Measurements from ENCODE around the gene ZNF112. TPM values are rescaled to one million over a fixed set of nuclear protein-coding genes. Genes with fewer than 3 reads are reported as not detected.

Gene ZNF112
- polyA plus RNA-seq, 1 donor (not counting 4 experiments of a cell fraction or from before 2014, with no cell fraction given) = 4.6 TPM

DNA sequence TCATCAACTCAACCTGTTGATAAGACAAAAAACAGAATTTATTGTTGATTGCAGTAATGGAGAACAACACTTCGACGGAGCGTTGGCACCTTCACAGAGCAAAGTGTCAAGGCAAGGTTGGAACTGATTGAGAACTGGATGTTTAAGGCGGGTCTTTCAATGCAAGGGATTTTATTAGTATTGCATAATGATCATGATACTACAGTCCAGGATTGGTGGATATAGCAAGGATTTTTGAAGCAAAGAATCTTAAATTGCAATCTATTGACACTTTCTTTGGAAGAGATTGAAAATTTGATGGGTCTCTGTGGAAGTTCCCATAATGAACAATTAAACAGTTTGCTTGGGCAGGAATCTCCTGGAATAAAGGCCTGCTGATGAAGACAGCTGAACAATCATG, 51.0 kb downstream of the ZNF112 start:
- no peaks in the 10 kb centered on the region for H3K9me3 ChIP-seq (ENCODE audit: control insufficient read depth, low read depth, low read length)
- peaks cover 7% of the 10 kb centered on the region for H3K4me1 ChIP-seq (ENCODE audit: control insufficient read depth, extremely low read depth, insufficient read depth, low read length)
- FAIRE-seq = no peak
- H3K79me2 ChIP-seq (ENCODE audit: control insufficient read depth, insufficient read depth, low read length) = peaks cover 2% of the 10 kb centered on the region
- H3K27ac ChIP-seq (ENCODE audit: control insufficient read depth, insufficient read depth, low read length) = no peak overlapping the region
- H3K9me1 ChIP-seq (ENCODE audit: control insufficient read depth, extremely low read depth, insufficient read depth, low read length) = no peaks in the 10 kb centered on the region
- no peak for DNase-seq (ENCODE audit: low read depth, low spot score)
- H3K4me2 ChIP-seq (ENCODE audit: control insufficient read depth, extremely low read depth, insufficient read depth, low read depth, low read length) = peak overlapping the region; percentile 91
- no peak overlapping the region for H3K4me3 ChIP-seq (ENCODE audit: control insufficient read depth in 2 of 3, extremely low read depth in 1 of 3, insufficient read depth in 2 of 3, low read depth in 1 of 3, low read length in 3 of 3)
- H4K20me1 ChIP-seq (ENCODE audit: control insufficient read depth, extremely low read depth, insufficient read depth, low read length) = no peaks in the 10 kb centered on the region
- dilution Hi-C loops (cut with MboI; ENCODE audit: extremely low pct_ligation_motif_present, low sequenced_read_pairs) = no loop called here
- peak overlapping the region; percentile 32 for H2AFZ ChIP-seq (ENCODE audit: control insufficient read depth, low read length)
- no peak overlapping the region for H3K9ac ChIP-seq (ENCODE audit: control insufficient read depth, extremely low read depth, insufficient read depth, low read length)
- TF ChIP-seq, protein P1, sequence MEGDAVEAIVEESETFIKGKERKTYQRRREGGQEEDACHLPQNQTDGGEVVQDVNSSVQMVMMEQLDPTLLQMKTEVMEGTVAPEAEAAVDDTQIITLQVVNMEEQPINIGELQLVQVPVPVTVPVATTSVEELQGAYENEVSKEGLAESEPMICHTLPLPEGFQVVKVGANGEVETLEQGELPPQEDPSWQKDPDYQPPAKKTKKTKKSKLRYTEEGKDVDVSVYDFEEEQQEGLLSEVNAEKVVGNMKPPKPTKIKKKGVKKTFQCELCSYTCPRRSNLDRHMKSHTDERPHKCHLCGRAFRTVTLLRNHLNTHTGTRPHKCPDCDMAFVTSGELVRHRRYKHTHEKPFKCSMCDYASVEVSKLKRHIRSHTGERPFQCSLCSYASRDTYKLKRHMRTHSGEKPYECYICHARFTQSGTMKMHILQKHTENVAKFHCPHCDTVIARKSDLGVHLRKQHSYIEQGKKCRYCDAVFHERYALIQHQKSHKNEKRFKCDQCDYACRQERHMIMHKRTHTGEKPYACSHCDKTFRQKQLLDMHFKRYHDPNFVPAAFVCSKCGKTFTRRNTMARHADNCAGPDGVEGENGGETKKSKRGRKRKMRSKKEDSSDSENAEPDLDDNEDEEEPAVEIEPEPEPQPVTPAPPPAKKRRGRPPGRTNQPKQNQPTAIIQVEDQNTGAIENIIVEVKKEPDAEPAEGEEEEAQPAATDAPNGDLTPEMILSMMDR (optimal IDR thresholded peaks at IDR 0.05 in 1 of 3, IDR thresholded peaks at IDR 0.05 in 1 of 3, conservative IDR thresholded peaks at IDR 0.05 in 1 of 3; ENCODE audit: extremely low read depth in 1 of 3, insufficient read depth in 2 of 3, low read length in 3 of 3) = no peak
- no peak for TF ChIP-seq EZH2 (IDR thresholded peaks at IDR 0.05; ENCODE audit: low read length)
- H3K27me3 ChIP-seq (ENCODE audit: control insufficient read depth, extremely low read depth, insufficient read depth, low read length) = no peaks in the 10 kb centered on the region
- peaks cover 0 to 4% of the 10 kb centered on the region in 2 experiments for H3K36me3 ChIP-seq (ENCODE audit: control insufficient read depth in 2 of 2, extremely low read depth in 1 of 2, insufficient read depth in 2 of 2, low read length in 2 of 2)

DNA sequence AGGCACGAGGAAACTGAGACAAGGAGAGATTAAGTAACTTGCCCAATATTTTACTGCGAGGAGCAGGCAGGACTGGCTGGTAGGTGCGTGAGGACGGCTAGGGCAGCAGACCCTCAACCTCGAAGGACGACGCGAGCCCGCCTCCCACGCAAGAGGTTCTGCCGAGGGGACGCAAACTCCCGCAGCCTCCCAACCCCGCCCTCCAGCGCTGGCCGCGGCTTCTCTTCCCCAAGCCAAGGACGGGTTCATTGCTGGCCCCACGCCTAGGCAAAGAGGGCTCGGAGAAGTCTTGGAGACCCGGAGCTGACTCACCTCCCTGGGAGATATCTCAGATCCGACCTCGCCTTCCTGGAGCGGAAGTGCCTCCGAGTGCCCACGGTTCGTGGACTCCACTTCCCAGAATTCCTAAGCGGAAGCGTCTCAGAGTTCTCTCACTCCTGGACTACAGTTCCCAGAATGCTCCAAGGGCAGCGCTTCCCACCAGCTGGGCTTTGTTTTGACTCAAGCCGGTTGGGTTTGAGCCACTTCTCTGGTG, 51.8 kb downstream of the ZNF112 start, which contains the start of gene ZNF235:
Gene ZNF235, minus strand, starts transcription at position 367 of the 535 bp plus-strand sequence. CDS start 1,621 bp downstream, outside the sequence.
- DNase-seq (ENCODE audit: low read depth, low spot score) (peak; percentile 83), FAIRE-seq (peak; percentile 93)
- Histone ChIP-seq H3K27ac (ENCODE audit: control insufficient read depth, insufficient read depth, low read length) (peak within 1 kb of the TSS; percentile 71), H3K79me2 (ENCODE audit: control insufficient read depth, insufficient read depth, low read length) (peaks cover 2% of the 10 kb centered on the region), H3K4me2 (ENCODE audit: control insufficient read depth, extremely low read depth, insufficient read depth, low read depth, low read length) (peak within 1 kb of the TSS; percentile 91), H2AFZ (ENCODE audit: control insufficient read depth, low read length) (peak within 1 kb of the TSS; percentile 81), H3K36me3 (ENCODE audit: control insufficient read depth in 2 of 2, extremely low read depth in 1 of 2, insufficient read depth in 2 of 2, low read length in 2 of 2) (peaks cover 3 to 6% of the 10 kb centered on the region in 2 experiments), H3K9me3 (ENCODE audit: control insufficient read depth, low read depth, low read length) (no peaks in the 10 kb centered on the region), H3K9ac (ENCODE audit: control insufficient read depth, extremely low read depth, insufficient read depth, low read length) (peak within 1 kb of the TSS; percentile 77), H3K9me1 (ENCODE audit: control insufficient read depth, extremely low read depth, insufficient read depth, low read length) (no peaks in the 10 kb centered on the region), H3K4me1 (ENCODE audit: control insufficient read depth, extremely low read depth, insufficient read depth, low read length) (peaks cover 7% of the 10 kb centered on the region), H3K27me3 (ENCODE audit: control insufficient read depth, extremely low read depth, insufficient read depth, low read length) (no peaks in the 10 kb centered on the region), H4K20me1 (ENCODE audit: control insufficient read depth, extremely low read depth, insufficient read depth, low read length) (no peaks in the 10 kb centered on the region), H3K4me3 (ENCODE audit: control insufficient read depth in 2 of 3, extremely low read depth in 1 of 3, insufficient read depth in 2 of 3, low read depth in 1 of 3, low read length in 3 of 3) (peak within 1 kb of the TSS; percentile 73 to 97 (median 77))
- TF ChIP-seq EZH2 (IDR thresholded peaks at IDR 0.05; ENCODE audit: low read length) = no peak
- TF ChIP-seq, protein P1 (optimal IDR thresholded peaks at IDR 0.05 in 1 of 3, IDR thresholded peaks at IDR 0.05 in 1 of 3, conservative IDR thresholded peaks at IDR 0.05 in 1 of 3; ENCODE audit: extremely low read depth in 1 of 3, insufficient read depth in 2 of 3, low read length in 3 of 3) = no peak
- dilution Hi-C loops (cut with MboI; ENCODE audit: extremely low pct_ligation_motif_present, low sequenced_read_pairs) = no loop called here
